VCaP (cell line): Measurements from ENCODE around the gene COL5A1.

Experiments used
- H3K27ac ChIP-seq: fragments of 450-650 bp; 2 replicates; pipeline ENCODE4 v1.5.1; 2017
- TF ChIP-seq, protein P1 (sequence below): fragments of 450-650 bp; conservative IDR thresholded peaks from 2 replicates; pipeline ENCODE4 v1.5.1; 2017; ENCODE audit warnings: mild to moderate bottlenecking, moderate library complexity

Gene COL5A1

DNA sequence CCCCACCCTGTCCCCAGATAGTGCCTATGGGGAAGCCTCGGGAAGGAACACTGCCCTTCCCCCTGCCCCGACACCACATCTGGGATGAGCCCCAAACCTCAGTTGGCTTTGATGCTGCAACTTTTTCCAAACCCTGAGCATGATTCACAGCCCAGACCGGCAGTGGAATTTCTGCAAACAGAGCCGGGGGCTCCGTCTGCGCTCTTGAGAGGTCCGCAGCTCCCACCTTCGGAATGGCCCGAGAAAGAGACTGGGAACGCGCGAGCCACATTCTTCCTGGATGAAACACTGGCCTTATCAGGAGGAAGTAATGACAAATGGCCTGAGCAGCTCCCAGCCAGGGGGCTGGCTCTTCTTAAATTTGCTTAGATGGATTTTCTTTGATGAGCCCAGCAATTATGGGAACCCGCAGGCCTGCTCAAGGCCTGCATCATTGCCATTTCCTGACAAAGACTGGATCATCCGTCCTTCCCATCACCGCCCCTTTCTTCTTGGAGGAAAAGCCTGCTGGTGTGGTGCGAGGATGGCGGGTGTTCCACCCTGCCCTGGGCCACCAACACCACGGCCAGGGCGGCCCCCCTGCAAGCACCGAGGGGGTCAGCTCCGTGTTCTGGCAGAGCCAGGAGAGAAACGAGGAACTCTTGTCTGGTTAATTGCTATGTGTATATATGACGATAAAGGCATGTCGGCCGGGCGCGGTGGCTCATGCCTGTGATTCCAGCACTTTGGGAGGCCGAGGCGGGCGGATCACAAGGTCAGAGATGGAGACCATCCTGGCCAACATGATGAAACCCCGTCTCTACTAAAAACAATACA lies 38.8 kb upstream of the COL5A1 start:
- TF ChIP-seq, protein P1, sequence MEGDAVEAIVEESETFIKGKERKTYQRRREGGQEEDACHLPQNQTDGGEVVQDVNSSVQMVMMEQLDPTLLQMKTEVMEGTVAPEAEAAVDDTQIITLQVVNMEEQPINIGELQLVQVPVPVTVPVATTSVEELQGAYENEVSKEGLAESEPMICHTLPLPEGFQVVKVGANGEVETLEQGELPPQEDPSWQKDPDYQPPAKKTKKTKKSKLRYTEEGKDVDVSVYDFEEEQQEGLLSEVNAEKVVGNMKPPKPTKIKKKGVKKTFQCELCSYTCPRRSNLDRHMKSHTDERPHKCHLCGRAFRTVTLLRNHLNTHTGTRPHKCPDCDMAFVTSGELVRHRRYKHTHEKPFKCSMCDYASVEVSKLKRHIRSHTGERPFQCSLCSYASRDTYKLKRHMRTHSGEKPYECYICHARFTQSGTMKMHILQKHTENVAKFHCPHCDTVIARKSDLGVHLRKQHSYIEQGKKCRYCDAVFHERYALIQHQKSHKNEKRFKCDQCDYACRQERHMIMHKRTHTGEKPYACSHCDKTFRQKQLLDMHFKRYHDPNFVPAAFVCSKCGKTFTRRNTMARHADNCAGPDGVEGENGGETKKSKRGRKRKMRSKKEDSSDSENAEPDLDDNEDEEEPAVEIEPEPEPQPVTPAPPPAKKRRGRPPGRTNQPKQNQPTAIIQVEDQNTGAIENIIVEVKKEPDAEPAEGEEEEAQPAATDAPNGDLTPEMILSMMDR, result no peak

DNA sequence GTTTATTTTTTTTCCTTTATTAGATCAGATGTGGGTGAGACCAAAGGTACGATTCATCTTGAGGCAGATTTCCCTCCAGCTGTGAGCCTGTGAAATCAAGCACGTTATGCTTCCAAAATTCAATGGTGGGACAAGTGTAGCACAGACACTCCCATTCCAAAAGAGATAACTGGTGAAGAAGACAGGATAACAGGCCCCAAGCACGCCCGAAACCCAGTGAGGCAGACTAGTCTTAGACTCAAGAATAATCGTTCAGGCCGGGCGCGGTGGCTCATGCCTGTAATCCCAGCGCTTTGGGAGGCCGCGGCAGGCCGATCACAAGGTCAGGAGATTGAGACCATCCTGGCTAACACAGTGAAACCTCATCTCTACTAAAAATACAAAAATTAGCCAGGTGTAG lies 36.8 kb upstream of the COL5A1 start:
- TF ChIP-seq, protein P1, result no peak
- H3K27ac ChIP-seq, result no peak overlapping the region

More for the DNA sequence above, 38.8 kb upstream of the COL5A1 start:
- no peak overlapping the region for H3K27ac ChIP-seq

DNA sequence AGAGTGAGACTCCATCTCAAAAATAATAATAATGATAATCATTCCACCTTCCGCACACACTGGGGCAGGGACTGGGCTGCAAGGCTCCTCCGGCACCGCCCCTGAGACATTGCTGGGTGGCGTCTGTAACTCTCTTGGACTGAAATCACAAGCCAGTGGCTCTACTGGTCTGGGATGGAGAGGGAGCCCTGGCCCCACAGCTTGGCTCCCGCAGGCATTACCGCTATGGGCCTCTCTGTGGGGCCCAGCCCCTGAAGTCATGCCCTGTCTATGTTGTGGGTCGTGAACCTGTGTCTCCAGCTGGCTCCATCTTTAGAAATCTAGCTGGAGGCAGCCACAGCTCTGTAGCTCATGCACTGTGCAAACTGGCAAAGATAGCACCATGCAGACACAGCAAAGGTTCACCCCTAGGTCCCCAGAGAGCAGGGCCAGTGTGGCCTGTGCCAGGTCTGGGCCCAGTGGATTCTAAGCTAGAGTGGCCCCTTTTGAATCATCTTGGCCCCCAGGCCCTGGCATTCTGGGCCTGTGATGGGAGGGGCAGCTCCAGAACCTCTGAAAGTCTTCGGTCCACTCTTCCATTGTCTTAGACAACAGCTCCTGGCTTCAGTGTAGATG lies 36.1 kb upstream of the COL5A1 start:
- H3K27ac ChIP-seq, result no peak overlapping the region
- TF ChIP-seq, protein P1, result no peak

DNA sequence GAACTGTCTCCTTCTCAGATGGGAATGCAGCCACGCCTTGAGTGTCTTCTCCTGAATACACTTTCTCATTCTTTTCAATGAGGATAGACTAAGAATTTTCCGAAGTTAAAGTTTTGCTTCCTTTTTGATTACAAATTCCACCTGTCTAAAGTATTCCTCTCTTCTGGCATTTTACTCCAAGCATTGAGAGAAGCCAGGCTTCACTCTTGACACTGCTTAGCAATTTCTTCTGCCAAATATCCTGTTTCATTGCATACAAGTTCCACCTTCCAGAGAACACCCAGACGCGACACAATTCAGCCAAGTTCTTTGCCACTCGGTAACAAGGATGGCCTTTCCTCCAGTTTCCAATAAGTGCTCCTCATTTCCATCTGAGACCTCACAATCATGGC lies 35.6 kb upstream of the COL5A1 start:
- H3K27ac ChIP-seq, result no peak overlapping the region
- TF ChIP-seq, protein P1, result no peak

DNA sequence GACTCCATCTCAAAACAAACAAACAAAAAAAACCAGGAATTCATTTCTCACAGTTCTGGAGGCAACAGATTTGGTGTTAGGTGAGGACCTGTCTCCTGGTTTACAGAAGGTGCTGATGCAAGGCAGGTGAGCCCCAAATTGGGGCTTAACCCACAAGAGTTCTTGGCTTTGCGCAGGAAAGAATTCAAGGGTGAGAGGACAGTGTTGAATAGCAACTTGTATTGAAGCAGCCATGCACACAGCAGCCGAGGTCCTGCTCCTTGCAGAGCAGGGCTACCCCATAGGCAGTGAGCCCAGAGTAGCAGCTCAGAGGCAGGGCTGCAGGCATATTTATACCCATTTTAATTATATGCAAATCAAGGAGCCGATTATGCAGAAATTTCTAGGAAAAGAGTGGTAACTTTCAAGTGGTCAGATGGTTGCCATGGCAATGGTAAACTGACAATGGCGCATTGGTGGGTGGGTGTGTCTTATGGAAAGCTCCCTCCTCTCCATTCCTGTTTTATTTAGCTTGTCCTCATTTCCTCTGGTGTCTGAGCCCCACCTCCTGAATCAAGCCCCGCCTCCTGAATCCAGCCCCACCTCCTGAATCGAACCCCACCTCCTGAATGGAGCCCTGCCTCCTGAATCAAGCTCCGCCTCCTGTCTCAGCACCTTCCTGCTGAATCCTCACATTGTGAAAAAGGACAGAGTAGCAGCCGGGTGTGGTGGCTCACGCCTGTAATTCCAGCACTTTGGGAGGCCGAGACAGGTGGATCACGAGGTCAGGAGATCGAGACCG lies 34.5 kb upstream of the COL5A1 start:
- TF ChIP-seq, protein P1, result no peak

DNA sequence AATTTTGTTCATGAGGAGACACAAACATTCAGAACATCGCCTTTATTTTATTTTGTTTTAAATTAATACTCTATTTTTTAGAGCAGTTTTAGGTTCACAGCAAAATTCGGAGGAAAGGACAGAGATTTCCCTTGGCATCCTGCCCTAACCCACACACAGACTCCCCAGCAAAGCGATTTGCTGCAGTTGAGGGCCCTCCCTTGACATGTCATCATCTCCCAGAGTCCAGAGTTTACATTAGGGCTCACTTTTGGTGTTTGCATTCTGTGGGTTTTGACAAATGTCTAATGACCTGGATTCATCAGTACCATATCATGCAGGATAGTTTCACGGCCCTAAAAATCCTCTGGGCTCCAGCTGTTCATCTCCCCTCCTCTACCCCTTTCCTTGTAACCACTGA lies 33.6 kb upstream of the COL5A1 start:
- no peak overlapping the region for H3K27ac ChIP-seq

More for the DNA sequence above, 34.5 kb upstream of the COL5A1 start:
- no peak overlapping the region for H3K27ac ChIP-seq

DNA sequence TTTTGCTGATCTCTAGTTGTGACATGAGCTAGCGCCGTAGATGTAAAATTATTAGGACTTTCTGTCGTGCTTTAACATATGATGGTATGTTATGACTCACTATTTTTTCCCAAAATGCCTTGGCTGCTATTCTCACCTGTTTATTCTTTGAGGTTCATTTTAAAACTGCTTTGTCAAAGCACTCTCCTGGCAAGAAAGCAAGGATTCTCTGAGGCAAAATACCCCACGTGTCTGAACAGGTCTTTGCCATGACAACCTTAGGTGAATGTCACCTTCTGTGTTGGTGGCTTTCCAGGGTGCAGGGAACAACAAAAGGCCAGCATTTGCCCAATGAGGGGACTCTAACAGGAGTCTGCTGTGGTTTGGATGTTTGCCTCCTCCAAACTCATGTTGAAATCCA lies 30.6 kb upstream of the COL5A1 start:
- no peak overlapping the region for H3K27ac ChIP-seq
- TF ChIP-seq, protein P1, result no peak

More for the DNA sequence above, 33.6 kb upstream of the COL5A1 start:
- TF ChIP-seq, protein P1, result no peak
